GM12891 (cell line): ENCODE results near the gene ALCAM.

Source experiments
- POLR2A ChIP-seq: IDR thresholded peaks from 2 replicates; pipeline ENCODE4 v1.6.1; 2011; ENCODE audit warnings: low read depth, low read length, control low read depth
- POLR2AphosphoS5 ChIP-seq: IDR thresholded peaks from 2 replicates; pipeline ENCODE4 v1.6.1; 2011; ENCODE audit warnings: low read depth, low read length, control low read depth
- TAF1 ChIP-seq: IDR thresholded peaks from 2 replicates; pipeline ENCODE4 v1.6.1; 2011; ENCODE audit warnings: low read depth, low read length, control low read depth

- TF ChIP-seq POLR2A (no peak), POLR2AphosphoS5 (no peak), TAF1 (no peak)
Measured at GRCh38 chr3:105414841-105415240, 48.1 kb downstream of the ALCAM start.
